ENCODE results near the gene SYNGR3. TPM values are rescaled to one million over a fixed set of nuclear protein-coding genes. Genes with fewer than 3 reads are reported as not detected.

The SYNGR3 gene
- total and polyA plus RNA-seq, 5 donors from 2014 or later = 0.82 to 3.2 (median 1.4) TPM; not detected in 1

DNA sequence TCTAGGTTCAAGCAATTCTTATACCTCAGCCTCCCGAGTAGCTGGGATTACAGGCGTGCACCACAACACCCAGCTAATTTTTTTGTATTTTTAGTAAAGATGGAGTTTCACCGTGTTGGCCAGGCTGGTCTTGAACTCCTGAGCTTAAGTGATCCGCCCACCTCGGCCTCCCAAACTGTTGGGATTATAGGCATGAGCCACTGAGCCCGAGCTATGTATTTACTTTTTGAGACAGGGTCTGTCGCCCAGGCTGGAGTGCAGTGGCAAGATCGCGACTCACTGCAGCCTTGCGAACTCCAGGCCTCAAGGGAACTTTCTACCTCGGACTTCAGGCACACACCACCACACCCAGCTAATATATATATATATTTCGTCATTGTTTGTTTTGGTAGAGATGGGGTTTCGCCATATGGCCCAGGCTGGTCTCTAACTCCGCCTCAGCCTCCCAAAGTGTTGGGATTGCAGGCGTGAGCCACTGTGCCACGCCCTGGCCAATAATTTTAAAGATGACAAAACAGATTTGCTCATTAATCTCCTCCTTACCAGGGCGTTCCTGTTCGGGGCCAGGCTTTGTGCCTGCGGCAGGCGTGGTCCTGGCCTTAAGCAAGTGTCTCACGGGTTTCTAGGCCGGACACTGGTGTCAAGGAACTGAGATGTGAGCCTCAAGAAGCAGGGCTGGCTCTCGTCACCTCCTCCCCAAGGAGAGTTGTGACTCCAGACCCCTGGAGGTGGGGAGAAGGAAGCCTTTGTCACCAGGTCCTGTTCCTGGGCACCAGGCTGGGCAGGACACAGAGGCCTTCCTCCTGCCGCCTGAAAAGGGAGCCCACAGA, 25.6 kb downstream of the SYNGR3 start:
- Mint-ChIP-seq H3K36me3 (no peaks in the 10 kb centered on the region), H3K9me3 (no peaks in the 10 kb centered on the region), H3K4me1 (peaks cover 0 to 2% (median under 1%) of the 10 kb centered on the region in 4 donors), H3K27me3 (peaks cover 6% of the 10 kb centered on the region), H3K4me3 (no peak overlapping the region), H3K27ac (no peak overlapping the region)
- Histone ChIP-seq H3K4me3 (ENCODE audit: low read depth, low read length) (no peak overlapping the region), H3K9me3 (ENCODE audit: control insufficient read depth in 2 of 2, low read length in 2 of 2) (no peaks in the 10 kb centered on the region), H3K27me3 (ENCODE audit: control insufficient read depth, insufficient read depth, low read length) (no peaks in the 10 kb centered on the region), H3K36me3 (ENCODE audit: control insufficient read depth, insufficient read depth, low read length) (no peaks in the 10 kb centered on the region), H3K4me1 (ENCODE audit: control insufficient read depth, insufficient read depth, low read length, poor library complexity, severe bottlenecking) (peaks cover 13% of the 10 kb centered on the region), H3K27ac (ENCODE audit: insufficient read depth, low read length, poor library complexity, severe bottlenecking) (no peak overlapping the region)
- ATAC-seq (ENCODE audit: low read depth in 2 of 2) = no peak
- no peak for DNase-seq

DNA sequence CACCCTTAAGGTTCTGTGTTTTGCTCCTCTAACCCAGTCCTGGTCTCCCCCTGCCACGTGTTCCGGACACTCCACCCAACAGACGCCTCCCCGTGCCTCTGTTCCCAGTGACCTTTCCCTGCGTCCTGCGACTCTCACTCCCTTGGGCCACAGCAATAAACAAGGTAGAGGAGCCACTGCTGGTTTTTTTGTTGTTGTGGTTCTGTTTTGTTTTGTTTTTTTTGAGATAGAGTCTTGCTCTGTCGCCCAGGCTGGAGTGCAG, 26.1 kb downstream of the SYNGR3 start:
- H3K9me3 ChIP-seq (ENCODE audit: control insufficient read depth in 2 of 2, low read length in 2 of 2) = no peaks in the 10 kb centered on the region
- no peak overlapping the region for H3K27ac Mint-ChIP-seq
- DNase-seq (no peak), ATAC-seq (ENCODE audit: low read depth in 2 of 2) (no peak)
- no peak overlapping the region for H3K4me3 Mint-ChIP-seq
- H3K27me3 Mint-ChIP-seq = peaks cover 11% of the 10 kb centered on the region
- H3K4me3 ChIP-seq (ENCODE audit: low read depth, low read length) = no peak overlapping the region
- H3K4me1 Mint-ChIP-seq = peaks cover 0 to 2% (median 0%) of the 10 kb centered on the region in 4 donors
- no peaks in the 10 kb centered on the region for H3K27me3 ChIP-seq (ENCODE audit: control insufficient read depth, insufficient read depth, low read length)
- no peaks in the 10 kb centered on the region for H3K36me3 Mint-ChIP-seq
- no peaks in the 10 kb centered on the region for H3K9me3 Mint-ChIP-seq
- no peak overlapping the region for H3K27ac ChIP-seq (ENCODE audit: insufficient read depth, low read length, poor library complexity, severe bottlenecking)
- no peaks in the 10 kb centered on the region for H3K36me3 ChIP-seq (ENCODE audit: control insufficient read depth, insufficient read depth, low read length)
- peaks cover 14% of the 10 kb centered on the region for H3K4me1 ChIP-seq (ENCODE audit: control insufficient read depth, insufficient read depth, low read length, poor library complexity, severe bottlenecking)

DNA sequence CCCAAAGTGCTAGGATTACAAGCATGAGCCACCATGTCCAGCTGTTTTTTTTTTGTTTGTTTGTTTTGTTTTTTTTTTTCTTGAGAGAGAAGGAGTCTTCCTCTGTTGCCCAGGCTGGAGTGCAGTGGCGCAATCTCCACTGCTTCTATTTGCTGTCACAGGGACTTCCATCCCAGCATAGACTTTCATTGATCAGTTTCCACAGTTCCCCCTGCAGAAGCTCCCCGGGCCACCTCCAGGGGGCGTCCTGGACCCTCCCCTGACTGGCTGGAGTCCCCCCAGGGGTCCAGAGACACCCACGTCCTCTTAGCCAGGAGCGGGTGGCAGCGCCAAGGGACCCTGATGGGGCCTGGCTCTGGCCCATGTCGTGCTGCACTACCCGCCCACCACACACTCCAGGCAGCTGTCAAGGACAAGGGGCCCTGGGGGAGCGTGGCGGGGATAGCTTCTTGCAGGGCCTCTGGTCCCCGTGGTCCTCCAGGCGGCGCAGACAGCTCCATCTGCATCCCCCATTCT, 26.7 kb downstream of the SYNGR3 start:
- no peak for ATAC-seq (ENCODE audit: low read depth in 2 of 2)
- H3K4me1 Mint-ChIP-seq = peaks cover 0 to 2% (median 0%) of the 10 kb centered on the region in 4 donors
- H3K27me3 ChIP-seq (ENCODE audit: control insufficient read depth, insufficient read depth, low read length) = no peaks in the 10 kb centered on the region
- no peak for DNase-seq
- H3K27ac ChIP-seq (ENCODE audit: insufficient read depth, low read length, poor library complexity, severe bottlenecking) = no peak overlapping the region
- peaks cover 17% of the 10 kb centered on the region for H3K27me3 Mint-ChIP-seq
- no peaks in the 10 kb centered on the region for H3K36me3 ChIP-seq (ENCODE audit: control insufficient read depth, insufficient read depth, low read length)
- no peak overlapping the region for H3K27ac Mint-ChIP-seq
- no peaks in the 10 kb centered on the region for H3K9me3 ChIP-seq (ENCODE audit: control insufficient read depth in 2 of 2, low read length in 2 of 2)
- no peaks in the 10 kb centered on the region for H3K36me3 Mint-ChIP-seq
- no peak overlapping the region for H3K4me3 ChIP-seq (ENCODE audit: low read depth, low read length)
- peaks cover 14% of the 10 kb centered on the region for H3K4me1 ChIP-seq (ENCODE audit: control insufficient read depth, insufficient read depth, low read length, poor library complexity, severe bottlenecking)
- no peaks in the 10 kb centered on the region for H3K9me3 Mint-ChIP-seq
- peak overlapping the region in 1 of 4 donors; percentile 54 for H3K4me3 Mint-ChIP-seq

DNA sequence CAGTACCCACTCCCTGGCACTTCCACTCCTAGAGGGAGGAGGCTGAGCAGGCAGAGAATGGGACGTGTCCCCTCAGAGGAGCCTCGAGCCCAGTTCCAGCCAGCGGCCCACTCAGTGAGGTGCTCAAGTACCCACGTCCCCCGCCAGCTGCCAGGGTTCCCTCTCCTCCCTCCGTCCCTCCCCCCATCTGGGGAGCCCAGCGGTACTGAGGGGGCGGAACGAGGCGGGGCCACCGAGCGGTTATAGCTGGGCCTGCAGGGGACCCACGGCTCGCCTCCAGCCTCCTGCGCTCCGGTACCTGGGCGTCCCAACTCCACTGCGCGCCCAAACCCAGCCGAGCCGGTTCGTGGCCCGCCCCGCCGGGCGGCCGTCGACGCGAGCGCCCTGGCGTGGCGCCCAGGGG, 29.7 kb downstream of the SYNGR3 start, which contains the start of gene NPW:
NPW (plus strand) TSS at position 268 of the 403 bp plus-strand sequence.
- Mint-ChIP-seq H3K36me3 (no peaks in the 10 kb centered on the region), H3K4me3 (peak within 1 kb of the TSS in 2 of 4 donors; percentile 43 to 69), H3K4me1 (peaks cover 0 to 14% (median 5%) of the 10 kb centered on the region in 4 donors), H3K9me3 (no peaks in the 10 kb centered on the region), H3K27ac (no peak within 1 kb of the TSS), H3K27me3 (peaks cover 40% of the 10 kb centered on the region)
- Histone ChIP-seq H3K36me3 (ENCODE audit: control insufficient read depth, insufficient read depth, low read length) (no peaks in the 10 kb centered on the region), H3K27ac (ENCODE audit: insufficient read depth, low read length, poor library complexity, severe bottlenecking) (no peak within 1 kb of the TSS), H3K4me1 (ENCODE audit: control insufficient read depth, insufficient read depth, low read length, poor library complexity, severe bottlenecking) (peaks cover 28% of the 10 kb centered on the region), H3K4me3 (ENCODE audit: low read depth, low read length) (no peak within 1 kb of the TSS), H3K27me3 (ENCODE audit: control insufficient read depth, insufficient read depth, low read length) (no peaks in the 10 kb centered on the region), H3K9me3 (ENCODE audit: control insufficient read depth in 2 of 2, low read length in 2 of 2) (no peaks in the 10 kb centered on the region)
- no peak for DNase-seq
- no peak for ATAC-seq (ENCODE audit: low read depth in 2 of 2)

DNA sequence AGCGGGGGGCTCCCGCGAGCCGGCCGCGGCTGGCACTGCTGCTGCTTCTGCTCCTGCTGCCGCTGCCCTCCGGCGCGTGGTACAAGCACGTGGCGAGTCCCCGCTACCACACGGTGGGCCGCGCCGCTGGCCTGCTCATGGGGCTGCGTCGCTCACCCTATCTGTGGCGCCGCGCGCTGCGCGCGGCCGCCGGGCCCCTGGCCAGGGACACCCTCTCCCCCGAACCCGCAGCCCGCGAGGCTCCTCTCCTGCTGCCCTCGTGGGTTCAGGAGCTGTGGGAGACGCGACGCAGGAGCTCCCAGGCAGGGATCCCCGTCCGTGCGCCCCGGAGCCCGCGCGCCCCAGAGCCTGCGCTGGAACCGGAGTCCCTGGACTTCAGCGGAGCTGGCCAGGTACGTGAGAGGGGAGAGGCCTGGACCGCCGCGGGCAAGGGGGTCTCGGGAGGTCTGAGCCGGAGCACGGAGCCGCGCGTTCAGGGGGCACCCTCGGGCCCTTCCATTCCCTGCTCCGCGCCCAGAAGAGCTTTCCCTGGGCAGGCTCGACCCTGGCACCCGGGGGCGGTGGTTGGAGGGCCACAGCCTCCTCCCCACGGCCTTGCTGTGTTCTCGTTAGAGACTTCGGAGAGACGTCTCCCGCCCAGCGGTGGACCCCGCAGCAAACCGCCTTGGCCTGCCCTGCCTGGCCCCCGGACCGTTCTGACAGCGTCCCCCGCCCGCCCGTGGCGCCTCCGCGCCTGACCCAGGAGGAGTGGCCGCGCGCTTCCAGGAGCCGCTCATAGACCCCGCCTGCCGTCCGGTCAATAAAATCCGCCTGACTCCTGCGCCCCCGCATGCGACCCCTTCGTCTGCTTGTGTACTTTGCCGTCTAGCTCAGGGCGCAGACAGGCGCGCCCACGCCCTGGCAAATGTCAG, 30.4 kb downstream of the SYNGR3 start:
- Mint-ChIP-seq H3K4me1 (peaks cover 0 to 14% (median 5%) of the 10 kb centered on the region in 4 donors), H3K36me3 (no peaks in the 10 kb centered on the region), H3K4me3 (no peak overlapping the region), H3K27ac (no peak overlapping the region), H3K9me3 (no peaks in the 10 kb centered on the region), H3K27me3 (peaks cover 40% of the 10 kb centered on the region)
- no peak overlapping the region for H3K4me3 ChIP-seq (ENCODE audit: low read depth, low read length)
- H3K27ac ChIP-seq (ENCODE audit: insufficient read depth, low read length, poor library complexity, severe bottlenecking) = no peak overlapping the region
- no peak for DNase-seq
- no peaks in the 10 kb centered on the region for H3K27me3 ChIP-seq (ENCODE audit: control insufficient read depth, insufficient read depth, low read length)
- H3K36me3 ChIP-seq (ENCODE audit: control insufficient read depth, insufficient read depth, low read length) = no peaks in the 10 kb centered on the region
- no peak for ATAC-seq (ENCODE audit: low read depth in 2 of 2)
- H3K4me1 ChIP-seq (ENCODE audit: control insufficient read depth, insufficient read depth, low read length, poor library complexity, severe bottlenecking) = peaks cover 28% of the 10 kb centered on the region
- no peaks in the 10 kb centered on the region for H3K9me3 ChIP-seq (ENCODE audit: control insufficient read depth in 2 of 2, low read length in 2 of 2)

DNA sequence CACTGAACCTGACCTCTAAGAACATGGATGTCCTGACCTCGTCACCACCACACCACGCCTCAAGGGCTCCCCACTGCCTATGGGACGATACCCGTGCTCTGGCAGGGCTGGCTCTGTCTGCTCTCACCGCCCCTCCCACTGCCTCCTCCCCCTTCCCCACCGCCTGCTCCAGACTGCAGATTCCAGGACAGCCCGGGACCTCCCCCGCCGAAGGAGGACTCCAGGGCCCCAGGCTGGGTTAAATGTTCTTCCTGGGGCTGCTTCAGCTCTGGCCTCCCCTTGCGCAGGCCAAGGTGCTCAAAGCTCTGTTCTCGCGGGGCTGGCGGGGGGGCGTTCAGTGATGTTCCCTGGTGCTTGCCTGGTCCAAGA, 32.9 kb downstream of the SYNGR3 start:
- no peaks in the 10 kb centered on the region for H3K36me3 ChIP-seq (ENCODE audit: control insufficient read depth, insufficient read depth, low read length)
- peaks cover 0 to 21% (median 6%) of the 10 kb centered on the region in 4 donors for H3K4me1 Mint-ChIP-seq
- no peak overlapping the region for H3K27ac Mint-ChIP-seq
- peaks cover 42% of the 10 kb centered on the region for H3K4me1 ChIP-seq (ENCODE audit: control insufficient read depth, insufficient read depth, low read length, poor library complexity, severe bottlenecking)
- peak overlapping the region in 3 of 4 donors; percentile 60 to 74 (median 74) for H3K4me3 Mint-ChIP-seq
- ATAC-seq (ENCODE audit: low read depth in 2 of 2) (peak; percentile 2 to 6), DNase-seq (peak in 1 of 3 donors; percentile 23)
- no peaks in the 10 kb centered on the region for H3K27me3 ChIP-seq (ENCODE audit: control insufficient read depth, insufficient read depth, low read length)
- H3K9me3 Mint-ChIP-seq = no peaks in the 10 kb centered on the region
- no peak overlapping the region for H3K27ac ChIP-seq (ENCODE audit: insufficient read depth, low read length, poor library complexity, severe bottlenecking)
- H3K4me3 ChIP-seq (ENCODE audit: low read depth, low read length) = no peak overlapping the region
- no peaks in the 10 kb centered on the region for H3K9me3 ChIP-seq (ENCODE audit: control insufficient read depth in 2 of 2, low read length in 2 of 2)
- H3K36me3 Mint-ChIP-seq = no peaks in the 10 kb centered on the region
- H3K27me3 Mint-ChIP-seq = peaks cover 49% of the 10 kb centered on the region

DNA sequence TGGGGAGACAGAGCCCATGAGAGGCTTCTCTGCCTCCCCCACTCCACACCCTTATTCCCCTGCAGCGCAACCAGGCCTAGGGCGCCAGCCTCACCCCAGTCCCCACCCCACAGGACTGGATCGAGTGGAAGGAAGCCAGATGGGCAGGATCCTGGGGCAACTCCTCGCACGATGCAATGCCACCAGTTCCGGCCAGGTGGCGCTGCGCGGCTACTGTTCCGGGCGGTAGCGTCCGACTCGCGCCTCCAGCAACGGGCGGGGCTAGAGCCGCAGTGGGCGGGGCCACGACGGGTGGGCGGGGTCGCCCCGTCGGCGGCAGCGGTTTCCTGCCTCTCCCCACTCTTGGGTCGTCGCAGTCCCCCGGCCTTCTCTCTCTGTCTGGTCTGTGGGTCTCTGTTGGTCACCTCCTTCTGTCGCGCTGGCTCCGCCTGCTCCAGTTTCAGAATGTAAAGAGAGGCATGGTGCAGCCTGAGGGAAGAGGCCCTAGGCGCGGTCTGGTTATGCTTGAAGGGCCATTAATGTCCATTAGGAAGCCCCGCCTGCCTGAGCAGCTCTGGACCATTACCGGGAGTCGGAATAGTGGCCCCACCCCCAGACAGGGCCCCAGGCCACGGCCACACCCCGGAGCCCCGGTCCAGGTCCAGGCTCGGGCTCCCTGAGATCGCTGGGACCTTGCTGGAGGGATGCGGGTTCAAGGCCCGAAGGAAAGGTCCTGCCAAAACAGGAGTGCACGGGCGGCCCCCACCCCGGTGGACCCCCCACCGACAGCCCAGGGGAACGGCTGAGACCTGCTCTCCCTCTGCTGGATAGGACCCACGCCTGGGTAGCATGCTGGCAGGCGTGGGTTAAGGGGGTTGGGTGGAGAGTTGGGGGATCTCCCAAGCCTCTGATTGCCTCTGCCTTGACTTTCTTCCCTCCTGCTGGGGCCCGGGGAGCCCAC, 33.6 kb downstream of the SYNGR3 start:
- DNase-seq (peak; percentile 90 to 92 (median 91)), ATAC-seq (ENCODE audit: low read depth in 2 of 2) (peak; percentile 88 to 90)
- Mint-ChIP-seq H3K27me3 (peaks cover 55% of the 10 kb centered on the region), H3K4me1 (peaks cover 0 to 25% (median 6%) of the 10 kb centered on the region in 4 donors), H3K27ac (peak overlapping the region in 1 of 3 donors; percentile 88), H3K36me3 (no peaks in the 10 kb centered on the region), H3K4me3 (peak overlapping the region; percentile 60 to 80 (median 74)), H3K9me3 (no peaks in the 10 kb centered on the region)
- no peak overlapping the region for H3K4me3 ChIP-seq (ENCODE audit: low read depth, low read length)
- H3K27me3 ChIP-seq (ENCODE audit: control insufficient read depth, insufficient read depth, low read length) = no peaks in the 10 kb centered on the region
- no peak overlapping the region for H3K27ac ChIP-seq (ENCODE audit: insufficient read depth, low read length, poor library complexity, severe bottlenecking)
- H3K36me3 ChIP-seq (ENCODE audit: control insufficient read depth, insufficient read depth, low read length) = no peaks in the 10 kb centered on the region
- H3K4me1 ChIP-seq (ENCODE audit: control insufficient read depth, insufficient read depth, low read length, poor library complexity, severe bottlenecking) = peaks cover 42% of the 10 kb centered on the region
- no peaks in the 10 kb centered on the region for H3K9me3 ChIP-seq (ENCODE audit: control insufficient read depth in 2 of 2, low read length in 2 of 2)

Data from CD4-positive, CD25-positive, alpha-beta regulatory T cell (primary cell).